CD4-positive, alpha-beta T cell treated with Interleukin-12 subunit alpha and Interleukin-12 subunit beta, for 1 hour (primary cell): ENCODE data around the gene MKNK1.
"Not testable (repeated sequence)": the region's sequence is repeated elsewhere in the genome, so short reads cannot be mapped to it uniquely, and the experiment has no call there.

Source experiments
- DNase-seq: peaks from one replicate; pipeline ENCODE4 v3.0.0-alpha.2; 2020

Gene MKNK1

GRCh38 chr1:46603858-46604549, at the start of gene MKNK1:
MKNK1 (minus strand) TSS chr1:46604268; CDS start chr1:46583327, 20,941 bp downstream.
- peak; percentile 99 for DNase-seq

GRCh38 chr1:46653405-46653958, 49.4 kb upstream of the MKNK1 start:
- DNase-seq = no peak

DNA sequence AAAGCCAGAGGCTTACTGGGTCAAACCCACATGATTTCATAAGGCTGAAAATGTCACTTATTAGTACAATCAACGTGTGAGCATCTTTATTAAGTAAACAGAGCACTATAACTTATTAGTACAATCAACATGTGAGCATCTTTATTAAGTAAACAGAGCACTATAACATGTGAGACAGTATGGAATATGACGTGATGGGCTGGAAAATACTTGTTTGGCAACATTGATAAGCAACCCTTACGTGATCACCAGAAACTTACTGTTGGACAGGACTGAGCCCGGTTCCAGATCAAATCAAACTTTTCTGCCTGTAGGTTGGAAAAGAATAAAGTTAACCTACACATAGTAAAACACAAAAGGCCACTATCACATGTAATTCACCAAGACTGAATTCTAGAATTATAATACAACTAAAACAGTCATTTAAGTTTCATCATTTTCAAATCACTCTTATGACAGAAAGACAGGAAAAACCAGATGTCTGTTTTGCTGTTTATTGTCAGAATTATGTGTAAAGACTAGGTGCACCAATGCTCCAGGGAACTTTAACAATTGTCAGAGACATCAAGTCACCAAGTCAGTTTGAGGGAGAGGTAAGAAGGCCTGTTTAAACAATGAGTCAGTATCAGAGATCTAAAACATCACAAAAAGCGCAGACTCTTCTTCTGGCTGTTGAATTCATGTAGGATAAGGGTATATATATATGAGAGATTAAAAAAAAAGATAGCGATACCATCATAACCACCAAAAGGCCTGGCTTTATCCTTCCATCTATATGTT, 48.4 kb upstream of the MKNK1 start:
- no peak for DNase-seq

DNA sequence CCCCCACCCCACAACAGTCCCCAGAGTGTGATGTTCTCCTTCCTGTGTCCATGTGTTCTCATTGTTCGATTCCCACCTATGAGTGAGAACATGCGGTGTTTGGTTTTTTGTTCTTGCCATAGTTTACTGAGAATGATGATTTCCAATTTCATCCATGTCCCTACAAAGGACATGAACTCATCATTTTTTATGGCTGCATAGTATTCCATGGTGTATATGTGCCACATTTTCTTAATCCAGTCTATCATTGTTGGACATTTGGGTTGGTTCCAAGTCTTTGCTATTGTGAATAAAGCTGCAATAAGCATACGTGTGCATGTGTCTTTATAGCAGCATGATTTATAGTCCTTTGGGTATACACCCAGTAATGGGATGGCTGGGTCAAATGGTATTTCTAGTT, 47.1 kb upstream of the MKNK1 start:
- DNase-seq = not testable (repeated sequence)

GRCh38 chr1:46650491-46650890, 46.4 kb upstream of the MKNK1 start:
- DNase-seq = no peak

DNA sequence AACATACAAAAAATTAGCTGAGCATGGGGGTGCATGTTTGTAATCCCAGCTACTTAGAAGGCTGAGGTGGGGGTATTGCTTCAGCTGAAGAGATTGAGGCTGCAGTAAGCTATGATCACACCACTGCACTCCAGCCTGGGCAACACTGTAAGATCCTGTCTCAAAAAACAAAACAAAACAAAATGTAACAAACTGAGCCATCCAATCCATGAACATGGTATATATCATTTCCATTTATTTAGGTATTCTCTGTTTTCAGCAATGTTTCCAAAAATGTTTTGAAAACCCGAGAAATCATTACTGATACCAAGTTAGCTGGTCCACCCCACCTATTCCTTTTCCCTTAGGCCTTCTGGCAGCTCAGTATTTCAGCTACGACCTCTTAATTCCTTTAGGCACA, 45.7 kb upstream of the MKNK1 start:
- no peak for DNase-seq

DNA sequence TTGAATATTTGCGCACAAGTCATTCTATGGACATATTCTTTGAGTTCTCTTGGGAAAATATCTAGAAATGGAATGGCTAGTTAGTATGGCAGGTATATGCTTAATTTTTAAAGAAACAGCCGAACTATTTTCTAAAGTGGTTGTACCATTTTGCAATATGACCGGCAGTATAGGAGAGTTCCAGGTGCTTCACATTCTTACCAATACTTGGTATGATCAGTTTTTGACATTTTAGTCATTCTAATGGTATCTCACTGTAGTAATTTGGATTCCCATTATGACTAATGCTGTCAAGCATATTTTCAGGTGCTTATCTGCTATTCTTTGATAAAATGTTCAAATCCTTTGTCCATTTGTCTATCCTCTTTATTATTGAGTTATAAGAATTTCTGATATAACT, 43.5 kb upstream of the MKNK1 start:
- DNase-seq = no peak

- no peak for DNase-seq
Measured at GRCh38 chr1:46646844-46647243, 42.8 kb upstream of the MKNK1 start.

- no peak for DNase-seq
Measured at GRCh38 chr1:46646331-46646730, 42.3 kb upstream of the MKNK1 start.

DNA sequence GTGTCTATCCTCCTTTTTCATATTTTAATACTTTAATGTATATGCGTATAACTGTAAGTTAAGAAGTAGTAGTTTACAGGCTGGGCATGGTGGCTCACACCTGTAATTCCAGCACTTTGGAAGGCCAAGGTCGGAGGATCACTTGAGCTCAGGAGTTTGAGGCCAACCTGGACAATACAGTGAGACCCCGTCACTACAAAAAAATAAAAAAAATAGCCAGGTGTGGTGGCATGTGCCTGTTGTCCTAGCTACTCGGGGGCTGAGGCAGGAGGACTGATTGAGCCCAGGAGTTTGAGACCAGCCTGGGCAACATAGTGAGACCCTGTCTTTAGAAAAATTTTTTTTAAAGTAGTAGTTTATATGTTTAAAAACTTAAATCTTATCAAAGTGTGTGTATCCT, 41.7 kb upstream of the MKNK1 start:
- no peak for DNase-seq

- no peak for DNase-seq
Measured at GRCh38 chr1:46643368-46643775, 39.3 kb upstream of the MKNK1 start.

- no peak for DNase-seq
Measured at GRCh38 chr1:46642115-46642680, 38.1 kb upstream of the MKNK1 start.

- DNase-seq = no peak
Measured at GRCh38 chr1:46639547-46639946, 35.5 kb upstream of the MKNK1 start.

DNA sequence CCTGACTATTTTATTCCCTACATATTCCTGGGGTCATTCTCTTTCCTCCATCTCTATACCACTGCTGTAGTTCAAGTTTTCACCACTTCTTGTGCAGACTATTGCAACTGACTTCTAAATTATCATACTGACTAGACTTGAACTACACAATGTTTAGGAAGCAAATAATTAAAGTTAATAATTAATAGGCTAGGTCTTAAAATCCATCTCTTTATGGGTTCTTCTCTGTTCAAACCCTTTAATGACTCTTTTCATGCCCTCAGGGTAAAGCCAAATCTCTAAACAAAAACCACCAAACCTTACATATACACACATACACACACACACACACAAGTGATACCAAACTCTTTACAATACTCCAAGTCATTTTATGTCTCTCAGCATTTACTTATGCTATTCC, 34.9 kb upstream of the MKNK1 start:
- DNase-seq = no peak

DNA sequence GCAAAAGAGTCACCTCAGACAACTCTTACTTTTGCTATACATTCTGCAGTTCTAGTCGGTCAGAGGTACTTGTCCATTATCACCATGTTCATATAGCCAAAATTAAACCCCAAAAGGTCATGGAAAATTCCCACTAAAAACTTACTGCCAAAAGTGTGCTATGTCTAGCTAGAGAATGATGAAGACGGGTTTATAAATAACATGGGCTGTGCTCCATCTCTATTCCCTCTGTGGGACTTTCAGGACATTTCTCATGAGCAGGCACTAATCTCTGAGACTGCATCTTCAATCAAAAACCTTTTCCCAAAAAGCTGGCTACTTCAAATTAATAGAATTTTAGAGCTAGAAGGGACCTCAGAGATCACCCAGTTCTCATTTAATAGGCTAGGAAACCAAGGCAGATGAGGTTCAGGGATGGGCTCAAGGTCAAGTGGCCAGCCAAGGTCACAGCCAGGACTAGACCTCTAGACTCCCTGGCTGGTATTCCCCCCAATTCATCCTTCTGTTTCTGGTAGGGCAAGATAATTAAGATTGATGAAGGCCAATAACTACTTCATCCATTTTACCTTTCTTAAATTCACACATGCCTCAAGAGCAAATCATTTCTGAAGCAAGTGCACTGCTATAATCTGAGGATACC, 33.5 kb upstream of the MKNK1 start:
- DNase-seq = no peak

- no peak for DNase-seq
Measured at GRCh38 chr1:46635205-46635604, 31.1 kb upstream of the MKNK1 start.

GRCh38 chr1:46630719-46631118, 26.7 kb upstream of the MKNK1 start:
- DNase-seq = no peak

DNA sequence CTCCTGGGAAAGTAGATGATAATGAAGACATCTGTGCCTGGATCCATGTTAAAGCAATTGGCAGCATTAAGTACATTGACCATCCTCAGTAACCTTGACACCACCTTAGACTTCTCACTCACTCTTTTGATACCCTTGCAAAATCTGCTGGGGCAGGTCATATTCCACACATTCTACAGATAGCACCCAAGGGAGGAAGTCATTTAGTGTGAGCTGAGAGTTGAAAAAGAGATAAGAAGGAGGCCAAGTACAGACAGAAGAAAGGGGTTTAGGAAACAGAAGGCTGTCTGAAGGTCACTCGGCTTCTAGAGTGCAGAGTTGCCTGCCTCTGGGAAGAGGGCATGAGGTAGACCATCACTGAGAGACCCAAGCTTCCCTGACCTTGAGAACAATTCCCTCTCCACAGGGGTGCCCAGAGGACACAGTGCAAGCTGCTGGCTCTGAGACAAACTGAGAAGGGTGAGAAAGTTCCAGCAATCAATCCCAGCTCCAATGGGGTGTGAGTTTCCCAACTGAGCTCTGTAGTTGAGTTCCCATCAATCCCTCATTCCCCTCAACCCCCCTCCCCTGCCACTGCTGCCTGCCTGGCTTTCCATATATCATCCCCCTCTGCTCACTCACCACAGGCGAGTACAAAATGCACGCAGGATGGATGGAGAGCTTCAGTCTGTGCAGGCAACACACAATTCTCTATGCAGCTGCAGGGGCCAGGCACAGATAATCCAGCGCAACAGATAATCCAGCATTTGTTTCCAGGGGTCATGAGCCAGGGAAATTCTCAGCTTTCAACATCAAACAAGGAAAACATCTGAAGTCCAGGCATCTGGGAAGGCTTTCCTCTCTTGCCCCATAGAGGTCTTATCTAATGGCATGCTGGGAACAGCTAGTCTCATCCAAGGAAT, 19.9 kb upstream of the MKNK1 start:
- no peak for DNase-seq

GRCh38 chr1:46622344-46622743, 18.3 kb upstream of the MKNK1 start:
- no peak for DNase-seq

DNA sequence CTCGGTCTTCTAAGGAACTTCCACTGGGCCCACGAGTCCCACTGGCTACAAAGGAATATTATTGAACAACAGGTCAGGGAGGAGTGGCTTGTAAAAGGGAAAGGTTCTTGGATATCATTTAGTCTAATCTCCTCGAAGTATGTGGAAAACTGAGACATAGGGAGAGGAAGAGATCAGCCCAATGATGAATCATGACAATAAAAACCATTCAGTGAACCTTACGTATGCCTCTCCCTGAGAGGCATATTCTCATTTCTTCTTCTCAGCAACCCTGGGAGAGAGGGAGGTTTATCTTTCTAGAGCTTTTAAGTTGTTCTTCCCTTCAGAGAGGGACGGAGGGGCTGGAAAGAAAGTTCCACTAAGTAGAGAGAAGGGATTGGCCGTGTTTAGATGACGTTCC, 17.9 kb upstream of the MKNK1 start:
- DNase-seq = no peak

- DNase-seq = no peak
Measured at GRCh38 chr1:46619656-46620258, 15.7 kb upstream of the MKNK1 start.
